HCT116 (cell line): ENCODE measurements around the gene MTG2. TPM values are rescaled to one million over a fixed set of nuclear protein-coding genes. Genes with fewer than 3 reads are reported as not detected.

ENCODE experiments used
- ATAC-seq: fragments of 200-7000 bp; cut with Tn5 transposase; 2 replicates; pipeline ENCODE4 v1.9.1; 2020; ENCODE audit warnings: mild to moderate bottlenecking, moderate library complexity
- BruUV-seq: library from RNA; stranded (reverse); fragments of 400-500 nt; replicated peaks from 2 replicates; lab custom pipeline; 2021; lab: Mats Ljungman, UMichigan
- CTCF ChIA-PET: fragments of 300-600 bp; sonication (Branson Sonifier 250); formaldehyde crosslinking; loops from one replicate; lab custom pipeline; 2021; ENCODE audit warnings: antibody characterized with exemption; lab: Charles Lee
- POLR2A ChIA-PET: fragments of 300-600, 350-600 bp; sonication (Branson Sonifier 250); formaldehyde crosslinking; loops from one replicate; lab custom pipeline; 2021; ENCODE audit warnings: antibody characterized with exemption; lab: Charles Lee
- RAD21 ChIA-PET, 2 experiments: fragments of 300-600 bp; sonication (Branson Sonifier 250); formaldehyde crosslinking; loops; one replicate each; lab custom pipeline; 2023; ENCODE audit warnings: low total read pairs in 2 of 2; ENCODE audit not compliant: uncharacterized antibody in 2 of 2, unreplicated experiment in 2 of 2, low non-redundant PET in 1 of 2; lab: Charles Lee
- DNase-seq: peaks from one replicate; pipeline ENCODE4 v3.0.0-alpha.2; 2010; ENCODE audit warnings: low read depth, low spot score
- H2AFZ ChIP-seq: fragments of 200-600 bp; shearing (Covaris generic), sonication (generic); 2 replicates; pipeline ENCODE4 v1.6.1; 2017; ENCODE audit warnings: low read depth, mixed run types, mixed read lengths, antibody characterized with exemption, low read length; ENCODE audit not compliant: poor library complexity, severe bottlenecking
- H3K27ac ChIP-seq: 2 replicates; pipeline ENCODE4 v1.5.1; 2012; ENCODE audit warnings: low read depth, low read length
- H3K27me3 ChIP-seq: fragments of 200-600 bp; sonication (generic); 2 replicates; pipeline ENCODE4 v1.6.1; 2016; ENCODE audit warnings: mixed run types, low read length, mixed read lengths; ENCODE audit not compliant: insufficient read depth
- H3K36me3 ChIP-seq, 2 experiments: fragments of 200-500 bp in 1 of 2; fragments of 200-600 bp in 1 of 2; sonication (Bioruptor generic) in 1 of 2; sonication (generic) in 1 of 2; 2 replicates each; pipeline versions ENCODE4 v1.5.1 to v1.6.1; 2014 to 2016; ENCODE audit warnings: low read length in 2 of 2, inconsistent platforms in 1 of 2, mixed read lengths in 1 of 2, mixed run types in 1 of 2; ENCODE audit not compliant: insufficient read depth in 2 of 2, control insufficient read depth in 1 of 2
- H3K4me1 ChIP-seq, 2 experiments: fragments of 200-600 bp in 1 of 2; sonication (generic) in 1 of 2; 2 replicates each; pipeline versions ENCODE4 v1.5.1 to v1.6.1; 2012 to 2017; ENCODE audit warnings: low read length in 2 of 2, inconsistent platforms in 1 of 2, mild to moderate bottlenecking in 1 of 2, mixed read lengths in 1 of 2, mixed run types in 1 of 2, moderate library complexity in 1 of 2; ENCODE audit not compliant: insufficient read depth in 2 of 2, control insufficient read depth in 1 of 2
- H3K4me2 ChIP-seq: fragments of 200-600 bp; sonication (generic); 2 replicates; pipeline ENCODE4 v1.6.1; 2017; ENCODE audit warnings: mixed run types, low read length, mixed read lengths
- H3K4me3 ChIP-seq, 2 experiments: fragments of 200-600 bp in 1 of 2; sonication (generic) in 1 of 2; replicated peaks in 1 of 2; 2 replicates each; pipeline ENCODE4 v1.5.1; 2011 to 2016; ENCODE audit warnings: low read length in 2 of 2, control low read depth in 1 of 2, low read depth in 1 of 2, mild to moderate bottlenecking in 1 of 2, mixed read lengths in 1 of 2, mixed run types in 1 of 2
- H3K79me2 ChIP-seq: fragments of 200-600 bp; sonication (generic); 2 replicates; pipeline ENCODE4 v1.6.1; 2017; ENCODE audit warnings: mild to moderate bottlenecking, mixed run types, low read length, moderate library complexity, mixed read lengths; ENCODE audit not compliant: insufficient read depth
- H3K9ac ChIP-seq: fragments of 200-600 bp; sonication (generic); 2 replicates; pipeline ENCODE4 v1.6.1; 2016; ENCODE audit warnings: low read length, mixed read lengths
- H3K9me2 ChIP-seq: fragments of 200-600 bp; sonication (generic), shearing (Covaris generic); 2 replicates; pipeline ENCODE4 v1.6.1; 2017; ENCODE audit warnings: mixed run types, mild to moderate bottlenecking, moderate library complexity; ENCODE audit not compliant: insufficient read depth
- H3K9me3 ChIP-seq, 2 experiments: fragments of 200-500 bp in 1 of 2; fragments of 200-600 bp in 1 of 2; sonication (Bioruptor generic) in 1 of 2; sonication (generic) in 1 of 2; 2 replicates each; pipeline ENCODE4 v1.6.1; 2014 to 2017; ENCODE audit warnings: low read length in 2 of 2, mixed read lengths in 2 of 2, inconsistent platforms in 1 of 2, low read depth in 1 of 2, mild to moderate bottlenecking in 1 of 2, mixed run types in 1 of 2, moderate library complexity in 1 of 2; ENCODE audit not compliant: control insufficient read depth in 1 of 2, insufficient read depth in 1 of 2
- H4K20me1 ChIP-seq: fragments of 200-600 bp; sonication (generic), shearing (Covaris generic); 2 replicates; pipeline ENCODE4 v1.6.1; 2017; ENCODE audit warnings: mixed run types, mild to moderate bottlenecking, moderate library complexity; ENCODE audit not compliant: insufficient read depth
- POLR2A ChIP-seq: IDR thresholded peaks from 2 replicates; pipeline ENCODE4 v1.7.0; 2011; ENCODE audit warnings: borderline replicate concordance; ENCODE audit not compliant: insufficient read depth, insufficient read length; ENCODE audit errors: extremely low read depth
- POLR2AphosphoS5 ChIP-seq: IDR thresholded peaks from 2 replicates; pipeline ENCODE4 v1.6.1; 2011; ENCODE audit warnings: mild to moderate bottlenecking, low read depth, low read length, moderate library complexity
- SP1 ChIP-seq: IDR thresholded peaks from 2 replicates; pipeline ENCODE4 v1.6.1; 2012; ENCODE audit warnings: low read depth
- SRF ChIP-seq: IDR thresholded peaks from 2 replicates; pipeline ENCODE4 v1.6.1; 2012; ENCODE audit warnings: low read depth
- TCF7L2 ChIP-seq: IDR thresholded peaks from 2 replicates; pipeline ENCODE4 v1.7.0; 2011; ENCODE audit warnings: borderline replicate concordance, inconsistent platforms; ENCODE audit not compliant: insufficient read depth, insufficient read length; ENCODE audit errors: extremely low read depth
- YY1 ChIP-seq: IDR thresholded peaks from 2 replicates; pipeline ENCODE4 v1.6.1; 2011; ENCODE audit warnings: low read length, low read depth, moderate library complexity, mild to moderate bottlenecking; ENCODE audit not compliant: insufficient replicate concordance; ENCODE audit errors: extremely low read depth
- ZFX ChIP-seq: fragments of 450-650 bp; IDR thresholded peaks from 2 replicates; pipeline ENCODE4 v1.6.1; 2017
- intact Hi-C: fragments of 100-400 bp; cut with micrococcal nuclease; formaldehyde crosslinking; loops from 2 replicates; pipeline ENCODE4 v1.10.0; 2022
- total RNA-seq: library from RNA; stranded (reverse); gene quantifications from one replicate; pipeline ENCODE4 v1.2.1, GENCODE V29; 2021; ENCODE audit not compliant: unreplicated experiment
- TF ChIP-seq, protein P1 (sequence below), 3 experiments: fragments of 200-600 bp in 1 of 3; sonication (generic) in 1 of 3; IDR thresholded peaks in 2 of 3; conservative IDR thresholded peaks in 1 of 3; 2 replicates each; pipeline ENCODE4 v1.5.1; 2012 to 2017; ENCODE audit warnings: low read depth in 2 of 3, low read length in 2 of 3, antibody characterized with exemption in 1 of 3, borderline replicate concordance in 1 of 3, control low read depth in 1 of 3, mild to moderate bottlenecking in 1 of 3, mixed read lengths in 1 of 3, mixed run types in 1 of 3, moderate library complexity in 1 of 3; ENCODE audit not compliant: insufficient read depth in 1 of 3
- TF ChIP-seq, protein P2 (sequence below): IDR thresholded peaks from 2 replicates; pipeline ENCODE4 v1.6.1; 2012

Gene MTG2
- total RNA-seq, 1 experiment from 2014 or later: 43.3 TPM

DNA sequence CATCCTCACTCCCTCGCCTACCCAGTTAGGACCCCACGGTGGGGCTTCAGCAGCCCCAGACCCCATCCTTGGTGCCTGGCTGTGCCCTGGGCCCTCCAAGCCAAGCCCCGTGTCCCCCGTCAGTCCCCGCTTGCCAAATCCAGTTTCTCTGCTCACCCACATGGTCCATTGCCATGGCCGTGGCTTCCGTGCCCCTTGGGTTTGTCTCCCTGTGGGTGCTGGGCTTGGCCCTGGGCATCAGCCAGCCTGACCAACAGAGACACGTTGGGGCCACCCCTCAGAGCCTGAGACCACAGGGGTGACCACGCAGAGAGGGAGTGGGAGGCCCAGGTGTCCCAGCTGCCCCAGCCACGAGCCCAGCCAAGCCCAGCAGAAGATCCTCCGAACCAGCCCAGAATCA lies 31.6 kb upstream of the MTG2 start:
- H3K27ac ChIP-seq: no peak overlapping the region
- H3K27me3 ChIP-seq: no peaks in the 10 kb centered on the region
- CTCF ChIA-PET: no interaction called here
- BruUV-seq: no TSS peak
- TF ChIP-seq, protein P1, sequence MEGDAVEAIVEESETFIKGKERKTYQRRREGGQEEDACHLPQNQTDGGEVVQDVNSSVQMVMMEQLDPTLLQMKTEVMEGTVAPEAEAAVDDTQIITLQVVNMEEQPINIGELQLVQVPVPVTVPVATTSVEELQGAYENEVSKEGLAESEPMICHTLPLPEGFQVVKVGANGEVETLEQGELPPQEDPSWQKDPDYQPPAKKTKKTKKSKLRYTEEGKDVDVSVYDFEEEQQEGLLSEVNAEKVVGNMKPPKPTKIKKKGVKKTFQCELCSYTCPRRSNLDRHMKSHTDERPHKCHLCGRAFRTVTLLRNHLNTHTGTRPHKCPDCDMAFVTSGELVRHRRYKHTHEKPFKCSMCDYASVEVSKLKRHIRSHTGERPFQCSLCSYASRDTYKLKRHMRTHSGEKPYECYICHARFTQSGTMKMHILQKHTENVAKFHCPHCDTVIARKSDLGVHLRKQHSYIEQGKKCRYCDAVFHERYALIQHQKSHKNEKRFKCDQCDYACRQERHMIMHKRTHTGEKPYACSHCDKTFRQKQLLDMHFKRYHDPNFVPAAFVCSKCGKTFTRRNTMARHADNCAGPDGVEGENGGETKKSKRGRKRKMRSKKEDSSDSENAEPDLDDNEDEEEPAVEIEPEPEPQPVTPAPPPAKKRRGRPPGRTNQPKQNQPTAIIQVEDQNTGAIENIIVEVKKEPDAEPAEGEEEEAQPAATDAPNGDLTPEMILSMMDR (IDR thresholded peaks at IDR 0.05 in 2 of 3, conservative IDR thresholded peaks at IDR 0.05 in 1 of 3; ENCODE audit: borderline replicate concordance in 1 of 3, insufficient read depth in 1 of 3, low read depth in 2 of 3, low read length in 2 of 3): no peak
- TF ChIP-seq, all 23 proteins: peak for 0
- Histone ChIP-seq H3K4me3 (no peak overlapping the region), H3K9me2 (no peaks in the 10 kb centered on the region), H4K20me1 (peaks cover under 1% of the 10 kb centered on the region; the same call in 1 of the 2 replicates), H3K9ac (no peak overlapping the region), H3K36me3 (peaks cover 0 to 21% of the 10 kb centered on the region in 2 experiments; a peak in 2 of 4 replicates), H2AFZ (no peak overlapping the region), H3K4me1 (peaks cover 10 to 15% of the 10 kb centered on the region in 2 experiments), H3K9me3 (no peaks in the 10 kb centered on the region), H3K4me2 (no peak overlapping the region), H3K79me2 (peaks cover 99% of the 10 kb centered on the region)
- ATAC-seq: no peak
- POLR2A ChIA-PET: no interaction called here
- intact Hi-C loops: no loop called here
- no peak for DNase-seq
- RAD21 ChIA-PET: no interaction called here

DNA sequence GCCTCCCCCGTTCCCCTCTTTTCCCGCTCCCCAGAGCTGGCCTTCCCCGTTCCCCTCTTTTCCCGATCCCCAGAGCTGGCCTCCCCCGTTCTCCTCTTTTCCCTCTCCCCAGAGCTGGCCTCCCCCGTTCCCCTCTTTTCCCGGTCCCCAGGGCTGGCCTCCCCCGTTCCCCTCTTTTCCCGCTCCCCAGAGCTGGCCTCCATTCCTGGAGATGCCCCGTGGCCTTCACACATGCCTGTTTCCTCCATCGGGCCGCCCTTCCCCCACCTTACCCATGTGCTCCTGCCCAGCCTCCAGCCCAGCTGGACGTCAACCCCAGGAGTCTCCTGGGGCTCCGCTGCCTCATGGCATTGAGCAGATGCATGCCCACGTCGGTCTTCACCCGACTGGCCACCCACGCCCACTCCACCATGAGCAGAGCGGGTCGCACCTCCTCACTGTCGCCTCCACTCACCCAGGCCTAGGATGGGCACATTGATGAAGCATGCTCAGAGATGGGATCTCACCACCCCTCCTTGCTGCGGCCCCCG lies 30.9 kb upstream of the MTG2 start:
- no peak for DNase-seq
- TF ChIP-seq SRF (no peak), SP1 (no peak), POLR2AphosphoS5 (no peak), ZFX (no peak), TCF7L2 (no peak), YY1 (no peak), POLR2A (no peak)
- TF ChIP-seq, protein P2, sequence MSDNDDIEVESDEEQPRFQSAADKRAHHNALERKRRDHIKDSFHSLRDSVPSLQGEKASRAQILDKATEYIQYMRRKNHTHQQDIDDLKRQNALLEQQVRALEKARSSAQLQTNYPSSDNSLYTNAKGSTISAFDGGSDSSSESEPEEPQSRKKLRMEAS: no peak
- no peak overlapping the region for H3K4me2 ChIP-seq
- no peaks in the 10 kb centered on the region for H3K9me2 ChIP-seq
- no peak overlapping the region for H3K9ac ChIP-seq
- H3K79me2 ChIP-seq: peaks cover 99% of the 10 kb centered on the region
- ATAC-seq: no peak
- ChIA-PET RAD21 (no interaction called here), POLR2A (no interaction called here), CTCF (no interaction called here)
- no peaks in the 10 kb centered on the region for H3K27me3 ChIP-seq
- H2AFZ ChIP-seq: no peak overlapping the region
- no TSS peak for BruUV-seq
- no peak overlapping the region; the same call in 1 of the 2 replicates for H3K27ac ChIP-seq
- peaks cover 16 to 22% of the 10 kb centered on the region in 2 experiments for H3K4me1 ChIP-seq
- H3K9me3 ChIP-seq: no peaks in the 10 kb centered on the region
- no peak overlapping the region for H3K4me3 ChIP-seq
- peaks cover 0 to 18% of the 10 kb centered on the region in 2 experiments; a peak in 2 of 4 replicates for H3K36me3 ChIP-seq
- no peaks in the 10 kb centered on the region for H4K20me1 ChIP-seq
- intact Hi-C loops: no loop called here
